Esophagus squamous epithelium (tissue), 5 donors: ENCODE results near the gene C11orf58. TPM values are rescaled to one million over a fixed set of nuclear protein-coding genes. Genes with fewer than 3 reads are reported as not detected.
A peak's percentile ranks its signal among the peaks of the same experiment; 100 is the strongest.

Source experiments
- DNase-seq: peaks from one replicate; lab custom pipeline; 2025; lab: John Stamatoyannopoulos, UW
- H3K27ac ChIP-seq, 4 donors: fragments of 200-600 bp; sonication (generic); one replicate each; pipeline ENCODE4 v1.5.1; 2016 to 2019; ENCODE audit warnings: mild to moderate bottlenecking in 1 of 4
- H3K27me3 ChIP-seq, 4 donors: fragments of 200-600 bp; sonication (generic); 1 replicate in 3 of 4; 2 replicates in 1 of 4; pipeline versions ENCODE4 v1.5.1 to v1.6.0; 2017 to 2021; ENCODE audit warnings: antibody characterized with exemption in 1 of 4
- H3K36me3 ChIP-seq, 3 donors: fragments of 200-600 bp; sonication (generic); one replicate each; pipeline ENCODE4 v1.5.1; 2016 to 2019
- H3K4me1 ChIP-seq, 3 donors: fragments of 200-600 bp; sonication (generic); one replicate each; pipeline ENCODE4 v1.5.1; 2017 to 2019
- H3K4me3 ChIP-seq, 4 donors: fragments of 200-600 bp; sonication (generic); 1 replicate in 3 of 4; 2 replicates in 1 of 4; pipeline ENCODE4 v1.5.1; 2016 to 2019; ENCODE audit warnings: mild to moderate bottlenecking in 2 of 4, moderate library complexity in 1 of 4
- H3K9me3 ChIP-seq, 3 donors: fragments of 200-600 bp; sonication (generic); one replicate each; pipeline ENCODE4 v1.5.1; 2016 to 2019
- CTCF ChIP-seq, 6 experiments: fragments of 450-650 bp in 4 of 6; fragments of 200-600 bp in 2 of 6; sonication (generic) in 2 of 6; IDR thresholded peaks; one replicate each; pipeline ENCODE4 v1.5.1; 2016 to 2019; ENCODE audit warnings: antibody characterized with exemption in 6 of 6, mild to moderate bottlenecking in 4 of 6, moderate library complexity in 4 of 6
- POLR2A ChIP-seq, 4 donors: fragments of 450-650 bp; IDR thresholded peaks; one replicate each; pipeline ENCODE4 v1.6.1; 2017; ENCODE audit warnings: antibody characterized with exemption in 4 of 4, mild to moderate bottlenecking in 4 of 4, moderate library complexity in 3 of 4
- WGBS, 2 donors: methylation state at CpG; one replicate each; pipeline ENCODE4 v1.1.5; 2018; 5-methylcytosine and 5-hydroxymethylcytosine counted together
- intact Hi-C: fragments of 100-400 bp; cut with DNase I; formaldehyde crosslinking; loops from one replicate; pipeline ENCODE4 v1.15.0; 2022
- total RNA-seq, 4 donors: library from RNA; depleted of rRNA; stranded (reverse); fragments of >200 nt; gene quantifications; one replicate each; pipeline ENCODE4 v1.1.0, GENCODE V29; 2016
- donor health status: DM: yes; HTN: yes; CAD: no.

The C11orf58 gene
- total RNA-seq, 4 donors from 2014 or later, result 63.6 to 143 (median 102) TPM

GRCh38 chr11:16789063-16789420 is 50.6 kb downstream of the C11orf58 start:
- intact Hi-C loops, result loop anchor here (5.0 kb wide), 1 partner anchor 93 kb away; no protein-coding TSS in a partner anchor
- Histone ChIP-seq H3K36me3 (peaks cover 0 to 56% (median 4%) of the 10 kb centered on the region in 3 donors), H3K27ac (peak overlapping the region in 2 of 4 donors; percentile 14 to 38), H3K4me1 (peaks cover 9 to 88% (median 39%) of the 10 kb centered on the region in 3 donors), H3K27me3 (no peaks in the 10 kb centered on the region), H3K4me3 (no peak overlapping the region), H3K9me3 (no peaks in the 10 kb centered on the region)
- no peak for DNase-seq
- 87 to 89% methylated on average over 5 to 9 of the region's 13 CpGs for WGBS, 2 donors
- TF ChIP-seq CTCF (IDR thresholded peaks at IDR 0.05) (no peak), POLR2A (IDR thresholded peaks at IDR 0.05) (no peak)

- TF ChIP-seq POLR2A (IDR thresholded peaks at IDR 0.05) (no peak), CTCF (IDR thresholded peaks at IDR 0.05) (no peak)
- DNase-seq, result no peak
- H3K36me3 ChIP-seq, result peaks cover 0 to 64% (median 4%) of the 10 kb centered on the region in 3 donors
- H3K9me3 ChIP-seq, result no peaks in the 10 kb centered on the region
- intact Hi-C loops, result loop anchor here (5.0 to 10.0 kb wide), 2 partner anchors 92 to 145 kb away; no protein-coding TSS in a partner anchor
- 94 to 96% methylated on average over 8 of the region's 10 CpGs for WGBS, 2 donors
- no peak overlapping the region for H3K4me3 ChIP-seq
- H3K4me1 ChIP-seq, result peaks cover 9 to 82% (median 39%) of the 10 kb centered on the region in 3 donors
- H3K27ac ChIP-seq, result no peak overlapping the region
- no peaks in the 10 kb centered on the region for H3K27me3 ChIP-seq
Observed at GRCh38 chr11:16789560-16790485, 51.4 kb downstream of the C11orf58 start.

- no peaks in the 10 kb centered on the region for H3K27me3 ChIP-seq
- H3K9me3 ChIP-seq, result no peaks in the 10 kb centered on the region
- H3K27ac ChIP-seq, result peak overlapping the region; percentile 16 to 81 (median 50)
- 86 to 87% methylated on average over 3 to 11 of the region's 16 CpGs for WGBS, 2 donors
- intact Hi-C loops, result loop anchor here (10.0 kb wide), 1 partner anchor 144 kb away; no protein-coding TSS in a partner anchor
- peaks cover 0 to 67% (median 4%) of the 10 kb centered on the region in 3 donors for H3K36me3 ChIP-seq
- TF ChIP-seq POLR2A (IDR thresholded peaks at IDR 0.05) (no peak), CTCF (IDR thresholded peaks at IDR 0.05) (no peak)
- H3K4me3 ChIP-seq, result no peak overlapping the region
- peaks cover 9 to 73% (median 39%) of the 10 kb centered on the region in 3 donors for H3K4me1 ChIP-seq
- DNase-seq, result no peak
Observed at GRCh38 chr11:16790486-16791190, 52.2 kb downstream of the C11orf58 start.

GRCh38 chr11:16791191-16791961 is 52.9 kb downstream of the C11orf58 start:
- Histone ChIP-seq H3K27me3 (no peaks in the 10 kb centered on the region), H3K27ac (peak overlapping the region; percentile 16 to 81 (median 50)), H3K4me3 (no peak overlapping the region), H3K9me3 (no peaks in the 10 kb centered on the region), H3K36me3 (peaks cover 0 to 67% (median 4%) of the 10 kb centered on the region in 3 donors), H3K4me1 (peaks cover 9 to 67% (median 36%) of the 10 kb centered on the region in 3 donors)
- WGBS, 2 donors, result 45 to 56% methylated on average over 6 to 11 of the region's 13 CpGs
- no peak for DNase-seq
- intact Hi-C loops, result loop anchor here (10.0 kb wide), 1 partner anchor 143 kb away; no protein-coding TSS in a partner anchor
- no peak for TF ChIP-seq POLR2A (IDR thresholded peaks at IDR 0.05)
- TF ChIP-seq CTCF (IDR thresholded peaks at IDR 0.05), result no peak
